Endothelial cell of umbilical vein (primary cell): Measurements from ENCODE around the gene CCDC120. TPM values are rescaled to one million over a fixed set of nuclear protein-coding genes. Genes with fewer than 3 reads are reported as not detected.

Source experiments
- BruUV-seq: library from RNA; stranded (reverse); fragments of 400-500 nt; replicated peaks from 2 replicates; lab custom pipeline; 2021; lab: Mats Ljungman, UMichigan
- CTCF ChIA-PET: fragments of 300-600, 350-600 bp; sonication (Branson Sonifier 250); formaldehyde crosslinking; loops from one replicate; lab custom pipeline; 2021; ENCODE audit warnings: antibody characterized with exemption, inconsistent platforms; lab: Charles Lee
- POLR2A ChIA-PET: fragments of 300-600, 350-600 bp; sonication (Branson Sonifier 250); formaldehyde crosslinking; loops from one replicate; lab custom pipeline; 2021; ENCODE audit warnings: antibody characterized with exemption, inconsistent platforms; lab: Charles Lee
- DNase-seq: peaks from one replicate; pipeline ENCODE4 v3.0.0-alpha.2; 2011; ENCODE audit warnings: low read depth, low spot score
- FAIRE-seq: peaks from 2 replicates; lab custom pipeline; 2011; peaks lifted over from hg19 to GRCh38; lab: Jason Lieb, UNC
- H2AFZ ChIP-seq: 2 replicates; pipeline ENCODE4 v1.6.0; 2012; ENCODE audit warnings: low read depth, low read length, control low read depth, inconsistent platforms
- H3K27ac ChIP-seq: 2 replicates; pipeline ENCODE4 v1.5.1; 2011; ENCODE audit warnings: low read depth, mild to moderate bottlenecking, control low read depth, low read length, moderate library complexity; ENCODE audit not compliant: insufficient read depth
- H3K27me3 ChIP-seq, 2 experiments: 2 replicates each; pipeline versions ENCODE4 v1.6.0 to v1.6.1; 2011; ENCODE audit warnings: low read length in 2 of 2, mixed read lengths in 1 of 2; ENCODE audit not compliant: control insufficient read depth in 2 of 2, insufficient read depth in 2 of 2
- H3K36me3 ChIP-seq, 2 experiments: 2 replicates in 1 of 2; 3 replicates in 1 of 2; pipeline ENCODE4 v1.5.1; 2011; ENCODE audit warnings: low read length in 2 of 2, mild to moderate bottlenecking in 1 of 2, moderate library complexity in 1 of 2; ENCODE audit not compliant: control insufficient read depth in 2 of 2, insufficient read depth in 2 of 2; ENCODE audit errors: extremely low read depth in 1 of 2
- H3K4me1 ChIP-seq: 3 replicates; pipeline ENCODE4 v1.5.1; 2011; ENCODE audit warnings: mild to moderate bottlenecking, low read length; ENCODE audit not compliant: control insufficient read depth, insufficient read depth; ENCODE audit errors: extremely low read depth
- H3K4me2 ChIP-seq: 2 replicates; pipeline ENCODE4 v1.6.1; 2011; ENCODE audit warnings: low read length, control low read depth, mixed read lengths; ENCODE audit not compliant: insufficient read depth
- H3K4me3 ChIP-seq, 3 experiments: fragments of 200-600 bp in 1 of 3; sonication (generic), shearing (Covaris generic) in 1 of 3; replicated peaks in 1 of 3; 2 replicates each; pipeline ENCODE4 v1.5.1; 2011 to 2016; ENCODE audit warnings: control low read depth in 3 of 3, low read length in 3 of 3, mild to moderate bottlenecking in 2 of 3, inconsistent platforms in 1 of 3, low read depth in 1 of 3, moderate library complexity in 1 of 3; ENCODE audit not compliant: insufficient read depth in 1 of 3
- H3K79me2 ChIP-seq: 2 replicates; pipeline ENCODE4 v1.6.0; 2012; ENCODE audit warnings: low read length, inconsistent platforms; ENCODE audit not compliant: control insufficient read depth, insufficient read depth
- H3K9ac ChIP-seq: replicated peaks from 2 replicates; pipeline ENCODE3; 2011; ENCODE audit warnings: low read length, control low read depth; ENCODE audit not compliant: insufficient read depth; ENCODE audit errors: extremely low read depth
- H3K9me1 ChIP-seq: replicated peaks from 3 replicates; pipeline ENCODE4 v1.6.0; 2011; ENCODE audit warnings: mild to moderate bottlenecking, low read length; ENCODE audit not compliant: control insufficient read depth, insufficient read depth; ENCODE audit errors: extremely low read depth
- H3K9me3 ChIP-seq: replicated peaks from 2 replicates; pipeline ENCODE4 v1.5.1; 2012; ENCODE audit warnings: low read length, inconsistent platforms; ENCODE audit not compliant: control insufficient read depth, insufficient read depth
- H4K20me1 ChIP-seq: replicated peaks from 2 replicates; pipeline ENCODE3; 2011; ENCODE audit warnings: mild to moderate bottlenecking, low read length; ENCODE audit not compliant: control insufficient read depth, insufficient read depth; ENCODE audit errors: extremely low read depth
- CTCF ChIP-seq, 2 donors: IDR thresholded peaks; 1 replicate in 1 of 2; 2 replicates in 1 of 2; pipeline ENCODE4 v1.5.1; 2011; ENCODE audit warnings: low read length in 2 of 2, mild to moderate bottlenecking in 2 of 2, moderate library complexity in 2 of 2, control low read depth in 1 of 2, inconsistent platforms in 1 of 2, low read depth in 1 of 2; ENCODE audit not compliant: insufficient read depth in 1 of 2; ENCODE audit errors: extremely low read depth in 1 of 2
- EZH2 ChIP-seq: IDR thresholded peaks from 2 replicates; pipeline ENCODE4 v1.6.1; 2012; ENCODE audit warnings: borderline replicate concordance, low read depth, mild to moderate bottlenecking, moderate library complexity, low read length, inconsistent platforms; ENCODE audit not compliant: severe bottlenecking
- FOS ChIP-seq: IDR thresholded peaks from 2 replicates; pipeline ENCODE4 v1.6.1; 2011; ENCODE audit warnings: mild to moderate bottlenecking, low read length, moderate library complexity, borderline replicate concordance; ENCODE audit not compliant: insufficient read depth
- GATA2 ChIP-seq: IDR thresholded peaks from 2 replicates; pipeline ENCODE4 v1.7.0; 2011; ENCODE audit warnings: low read depth, mild to moderate bottlenecking, moderate library complexity, mixed read lengths, low read length; ENCODE audit not compliant: insufficient read length, insufficient read depth
- JUN ChIP-seq: IDR thresholded peaks from 2 replicates; pipeline ENCODE4 v1.6.1; 2011; ENCODE audit warnings: borderline replicate concordance, low read depth; ENCODE audit not compliant: insufficient read length, insufficient read depth
- MAX ChIP-seq: IDR thresholded peaks from 2 replicates; pipeline ENCODE4 v1.6.1; 2011; ENCODE audit not compliant: insufficient read depth, insufficient read length
- MYC ChIP-seq: IDR thresholded peaks from one replicate; pipeline ENCODE4 v1.6.1; 2011; ENCODE audit warnings: mild to moderate bottlenecking, low read depth, low read length
- POLR2A ChIP-seq: IDR thresholded peaks from 2 replicates; pipeline ENCODE4 v1.6.1; 2012; ENCODE audit warnings: low read depth, mild to moderate bottlenecking, control low read depth, low read length
- POLR2AphosphoS5 ChIP-seq: IDR thresholded peaks from 2 replicates; pipeline ENCODE4 v1.6.1; 2012; ENCODE audit warnings: low read depth, mild to moderate bottlenecking, control low read depth, low read length, moderate library complexity; ENCODE audit not compliant: insufficient read depth
- dilution Hi-C: fragments of 300-500 bp; cut with MboI; formaldehyde crosslinking; loops from one replicate; pipeline ENCODE4 v1.15.0; 2019; ENCODE audit warnings: low sequenced_read_pairs; ENCODE audit not compliant: extremely low pct_ligation_motif_present
- intact Hi-C: fragments of 100-400 bp; cut with micrococcal nuclease; formaldehyde crosslinking; loops from one replicate; pipeline ENCODE4 v1.10.0; 2022
- polyA plus RNA-seq, 4 experiments: library from polyadenylated mRNA; depleted of rRNA in 3 of 4; stranded (reverse) in 3 of 4; unstranded in 1 of 4; fragments of >200 nt; gene quantifications; 2 replicates each; pipeline versions ENCODE4 v1.2.1 to v1.2.3, GENCODE V29; 2011 to 2012; ENCODE audit warnings: missing spikeins in 1 of 4
- total RNA-seq: library from RNA; stranded (reverse); gene quantifications from 2 replicates; pipeline ENCODE4 v1.2.3, GENCODE V29; 2021

Gene CCDC120
- total and polyA plus RNA-seq, 2 donors (not counting 3 experiments of a cell fraction or from before 2014, with no cell fraction given) = 2.8 to 5.7 TPM

GRCh38 chrX:49066278-49066677 lies 7.5 kb downstream of the CCDC120 start:
- Histone ChIP-seq H3K4me1 (no peaks in the 10 kb centered on the region), H3K36me3 (peaks cover 0 to 2% of the 10 kb centered on the region in 2 experiments), H3K9me1 (no peaks in the 10 kb centered on the region), H3K79me2 (no peaks in the 10 kb centered on the region), H2AFZ (no peak overlapping the region), H3K4me2 (no peak overlapping the region), H3K27ac (no peak overlapping the region), H3K27me3 (no peaks in the 10 kb centered on the region), H4K20me1 (no peaks in the 10 kb centered on the region), H3K4me3 (no peak overlapping the region), H3K9ac (no peak overlapping the region), H3K9me3 (no peaks in the 10 kb centered on the region)
- TF ChIP-seq POLR2AphosphoS5 (no peak), EZH2 (no peak), GATA2 (no peak), POLR2A (no peak), FOS (no peak), MYC (no peak), MAX (no peak), JUN (no peak), CTCF (IDR thresholded peaks at IDR 0.05; ENCODE audit: extremely low read depth in 1 of 2, insufficient read depth in 1 of 2, low read depth in 1 of 2, low read length in 2 of 2) (no peak)
- intact Hi-C loops (no loop called here), dilution Hi-C loops (no loop called here)
- FAIRE-seq = no peak
- no TSS peak for BruUV-seq
- ChIA-PET POLR2A (no interaction called here), CTCF (no interaction called here)
- no peak for DNase-seq
